GM12873 (cell line): Measurements from ENCODE around the gene TBX15.

ENCODE experiments used
- CTCF ChIP-seq: IDR thresholded peaks from 2 replicates; pipeline ENCODE4 v1.5.1; 2012; ENCODE audit warnings: low read depth, mild to moderate bottlenecking, moderate library complexity, low read length, control low read depth; ENCODE audit not compliant: insufficient read depth; ENCODE audit errors: missing control alignments

Gene TBX15

DNA sequence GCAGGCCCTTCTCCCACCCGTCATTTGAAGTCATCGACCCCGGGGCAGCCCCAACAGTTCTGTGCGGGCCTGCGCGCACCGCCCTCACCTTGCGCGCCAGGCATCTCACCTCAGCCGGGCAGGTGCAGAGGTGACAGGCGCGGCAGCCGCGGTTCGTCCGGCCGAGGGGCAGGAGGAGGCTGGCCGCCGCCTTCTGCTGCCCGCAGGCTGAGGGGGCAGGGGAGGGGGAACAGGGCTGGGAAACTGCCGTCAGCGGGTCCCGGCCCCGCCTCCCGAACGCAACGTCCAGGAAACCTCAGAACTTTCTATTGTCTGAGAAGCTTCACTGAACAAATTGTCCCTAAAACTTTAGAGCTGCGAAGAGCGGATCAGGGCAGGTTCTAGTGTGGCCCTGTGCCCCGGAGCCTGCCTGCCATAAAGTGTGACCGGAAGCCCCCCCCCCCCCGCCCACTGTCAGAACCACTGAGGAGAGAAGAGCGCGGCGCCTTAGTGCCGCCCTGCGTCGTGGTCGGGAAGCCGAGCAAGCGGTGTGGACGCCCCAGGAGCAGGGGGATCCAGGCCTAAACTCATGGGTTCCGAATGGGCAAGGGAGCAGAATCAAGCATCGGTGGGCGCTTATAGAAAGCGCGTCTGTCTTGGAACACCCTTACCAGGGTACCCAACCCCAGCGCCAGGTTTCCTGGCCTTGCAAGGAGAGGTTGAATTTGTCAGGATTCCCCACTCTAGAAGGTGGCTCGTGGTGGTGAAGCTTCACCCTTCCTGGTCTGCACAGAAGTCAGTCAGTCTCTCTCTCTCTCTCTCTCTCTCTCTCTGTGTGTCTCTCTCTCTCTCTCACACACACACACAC is 13.3 kb upstream of the TBX15 start:
- TF ChIP-seq CTCF, result no peak

GRCh38 chr1:119000371-119001180 is 12.4 kb upstream of the TBX15 start:
- TF ChIP-seq CTCF, result no peak

DNA sequence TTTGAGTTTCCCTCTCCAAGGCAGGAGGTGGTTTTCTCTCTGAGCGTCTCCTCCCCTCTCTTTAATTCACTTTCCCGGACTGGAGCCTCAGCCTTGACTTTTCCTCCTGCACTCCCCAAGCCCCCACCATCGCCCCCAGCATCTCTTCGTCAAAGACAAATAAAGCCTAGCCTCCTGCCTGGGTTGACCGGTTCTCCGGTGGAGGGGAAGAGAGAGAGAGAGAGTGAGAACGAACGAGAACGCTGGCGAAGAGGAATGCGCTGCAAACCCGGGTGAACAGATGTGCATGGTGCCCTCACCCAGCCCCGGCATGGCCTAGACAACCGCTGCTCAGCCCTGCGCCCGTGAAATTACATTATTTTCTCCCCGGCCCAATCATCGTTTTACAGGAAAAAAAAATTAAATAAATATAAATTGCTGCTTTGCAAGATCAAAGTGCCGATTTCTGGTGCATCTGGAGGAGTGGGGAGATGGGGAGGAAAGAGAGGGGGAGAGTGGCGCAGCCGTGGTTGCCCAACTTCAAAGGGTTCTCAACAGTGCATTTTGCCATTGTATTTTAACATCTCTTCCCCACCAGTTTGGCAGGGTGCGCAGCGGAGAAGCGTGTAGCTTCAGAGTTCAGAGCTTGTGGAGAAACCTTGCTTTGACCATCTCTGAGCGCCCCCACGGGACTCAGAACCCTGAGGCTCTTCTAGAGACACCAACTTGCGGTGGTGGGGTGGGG is 11.4 kb upstream of the TBX15 start:
- TF ChIP-seq CTCF, result no peak

GRCh38 chr1:118998171-118998570 is 10.0 kb upstream of the TBX15 start:
- TF ChIP-seq CTCF, result no peak

GRCh38 chr1:118997225-118997624 is 9.1 kb upstream of the TBX15 start:
- no peak for TF ChIP-seq CTCF

DNA sequence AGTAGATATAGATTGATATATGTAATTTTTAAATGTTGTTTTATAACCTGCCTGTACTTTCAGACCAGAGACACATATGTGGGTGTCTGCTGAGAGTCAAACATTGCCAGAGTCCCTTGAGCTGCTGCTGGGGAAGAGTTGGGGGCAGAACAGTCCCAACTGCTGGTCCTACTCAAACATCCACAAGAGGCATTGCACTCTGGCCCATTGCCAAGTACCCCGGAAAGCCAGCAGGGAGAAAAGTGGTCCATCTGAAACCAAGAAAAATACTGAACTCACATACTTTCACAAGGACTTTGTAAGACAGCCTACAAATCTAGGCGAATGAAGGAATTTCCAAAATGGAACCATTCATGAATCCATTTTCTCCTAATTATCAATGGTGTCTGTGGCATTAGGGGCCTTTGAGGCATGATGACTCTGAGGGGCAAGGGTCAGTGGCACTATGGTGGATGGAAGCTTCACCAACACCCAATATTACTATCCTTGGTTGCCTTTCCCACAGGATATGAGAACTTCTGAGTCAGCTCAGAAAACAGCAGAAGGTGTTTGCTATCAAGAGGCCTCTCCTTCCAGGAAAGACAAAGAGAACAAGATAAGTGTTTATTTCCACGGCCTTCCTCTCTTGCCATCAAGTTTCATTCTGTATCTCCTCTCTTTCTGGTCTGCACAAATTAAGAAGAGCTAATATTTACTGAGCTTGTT is 7.3 kb upstream of the TBX15 start:
- TF ChIP-seq CTCF, result no peak
